Activated CD4-positive, alpha-beta T cell treated with anti-CD3 and anti-CD28 coated beads for 48 hours (primary cell): ENCODE data around the gene IQCE.
"Not testable (repeated sequence)": the region's sequence is repeated elsewhere in the genome, so short reads cannot be mapped to it uniquely, and the experiment has no call there.

Source experiments
- DNase-seq: peaks from one replicate; pipeline ENCODE4 v3.0.0-alpha.2; 2020

Gene IQCE

DNA sequence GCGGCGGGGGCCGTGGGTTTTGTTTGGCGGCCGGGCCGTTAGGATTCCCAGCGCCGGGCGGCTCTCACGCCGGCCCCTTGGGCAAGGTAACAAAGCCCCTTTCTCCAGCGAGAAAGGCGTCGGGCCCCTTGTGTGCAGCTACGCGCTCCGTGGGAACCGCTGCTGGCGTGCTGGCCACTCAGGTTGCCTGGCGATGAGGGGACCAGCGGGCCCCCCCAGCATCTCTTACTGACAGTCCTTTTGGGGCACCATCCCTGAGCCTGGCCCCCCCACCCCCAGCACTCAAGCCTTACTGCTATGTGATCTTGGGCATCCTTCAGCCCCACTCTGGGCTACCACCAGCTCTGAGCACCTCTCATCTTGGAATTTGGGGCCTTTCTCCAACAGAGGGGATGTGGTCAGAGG is 37.4 kb upstream of the IQCE start:
- no peak for DNase-seq

DNA sequence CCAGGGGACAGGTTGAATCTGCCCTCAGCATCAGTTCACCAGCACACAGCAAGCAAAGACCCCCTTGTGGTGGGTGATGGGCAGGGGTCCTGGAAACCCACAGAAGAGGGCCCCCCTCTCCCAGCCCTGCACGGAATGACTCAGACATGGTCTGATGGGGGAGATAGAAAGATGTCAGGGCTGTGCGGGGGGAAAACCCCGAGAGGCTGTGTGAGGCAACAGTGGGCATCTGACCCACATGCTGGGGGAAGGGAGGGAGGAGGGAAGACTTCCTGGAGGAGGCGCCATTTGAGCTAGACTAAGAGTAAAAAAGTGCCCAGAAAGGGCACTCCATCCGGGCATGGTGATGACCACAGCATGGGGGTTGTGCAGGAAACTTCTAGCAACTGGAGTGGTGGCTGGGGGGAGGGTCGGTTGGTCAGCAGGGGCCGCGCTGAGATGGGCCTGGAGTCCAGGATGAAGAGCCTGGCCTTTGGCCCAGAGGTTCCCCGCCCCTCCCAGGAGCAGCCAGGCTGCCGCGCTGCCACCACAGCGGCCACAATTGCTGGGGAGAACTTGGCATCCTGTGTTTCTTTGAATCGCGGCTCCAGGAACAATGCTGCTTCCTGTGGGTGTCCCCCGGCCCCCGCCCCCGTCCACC is 36.7 kb upstream of the IQCE start:
- DNase-seq = peak; percentile 80

DNA sequence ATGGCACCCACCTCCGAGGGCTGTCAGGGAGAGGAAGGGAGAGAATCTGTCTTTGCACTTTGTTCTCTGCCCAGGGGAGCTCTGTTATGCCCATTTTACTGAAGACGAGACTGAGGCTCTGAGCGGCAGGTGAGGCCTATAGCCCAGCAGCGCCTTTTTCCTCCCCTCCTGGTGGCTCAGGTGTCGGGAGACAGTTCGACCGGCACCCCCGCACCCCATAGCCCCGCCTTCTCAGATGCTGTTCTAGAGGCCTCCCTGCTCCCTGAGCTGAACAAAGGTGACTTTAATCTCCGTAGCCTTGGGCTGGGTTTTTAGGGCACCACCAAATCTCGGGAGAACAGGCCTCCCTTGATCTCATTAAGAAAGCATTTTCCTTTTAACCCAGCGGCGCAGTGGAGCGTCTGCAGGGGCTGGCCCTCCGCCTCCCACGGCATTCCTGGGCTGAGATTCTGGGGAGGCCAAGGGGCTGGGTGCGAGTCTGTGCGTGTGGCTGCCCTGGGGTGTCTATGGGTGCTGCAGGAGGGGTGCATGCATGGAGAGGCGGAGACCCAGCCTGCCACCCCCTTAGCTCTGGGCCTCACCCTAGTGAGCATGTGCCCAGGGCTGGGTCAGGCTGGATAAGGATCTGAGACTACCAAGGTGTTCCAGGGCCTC is 35.9 kb upstream of the IQCE start:
- DNase-seq = peak; percentile 68

DNA sequence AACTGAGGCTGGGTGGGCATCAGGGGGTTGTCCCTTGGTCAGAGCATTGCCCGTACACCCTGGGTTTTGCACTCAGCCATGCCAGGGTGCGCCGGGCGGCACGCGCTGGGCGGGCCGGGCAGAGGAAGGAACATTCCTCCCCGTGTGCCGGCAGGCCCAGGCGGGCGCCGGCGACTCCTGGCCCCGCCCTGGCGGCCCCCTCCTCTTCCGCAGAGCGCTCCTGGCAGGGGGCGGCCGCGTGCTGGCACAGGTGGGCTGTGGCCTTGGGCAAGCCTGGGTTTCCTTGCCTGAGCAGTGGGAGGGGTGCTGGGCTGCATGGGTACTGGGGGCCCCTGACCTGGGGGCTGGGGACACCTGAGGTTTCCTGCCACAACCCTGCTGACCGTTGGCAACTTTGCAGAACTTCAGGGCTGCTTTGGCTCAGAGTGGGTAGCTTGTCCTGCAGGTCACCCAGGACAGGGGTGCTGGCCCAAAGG is 35.3 kb upstream of the IQCE start:
- DNase-seq = no peak

DNA sequence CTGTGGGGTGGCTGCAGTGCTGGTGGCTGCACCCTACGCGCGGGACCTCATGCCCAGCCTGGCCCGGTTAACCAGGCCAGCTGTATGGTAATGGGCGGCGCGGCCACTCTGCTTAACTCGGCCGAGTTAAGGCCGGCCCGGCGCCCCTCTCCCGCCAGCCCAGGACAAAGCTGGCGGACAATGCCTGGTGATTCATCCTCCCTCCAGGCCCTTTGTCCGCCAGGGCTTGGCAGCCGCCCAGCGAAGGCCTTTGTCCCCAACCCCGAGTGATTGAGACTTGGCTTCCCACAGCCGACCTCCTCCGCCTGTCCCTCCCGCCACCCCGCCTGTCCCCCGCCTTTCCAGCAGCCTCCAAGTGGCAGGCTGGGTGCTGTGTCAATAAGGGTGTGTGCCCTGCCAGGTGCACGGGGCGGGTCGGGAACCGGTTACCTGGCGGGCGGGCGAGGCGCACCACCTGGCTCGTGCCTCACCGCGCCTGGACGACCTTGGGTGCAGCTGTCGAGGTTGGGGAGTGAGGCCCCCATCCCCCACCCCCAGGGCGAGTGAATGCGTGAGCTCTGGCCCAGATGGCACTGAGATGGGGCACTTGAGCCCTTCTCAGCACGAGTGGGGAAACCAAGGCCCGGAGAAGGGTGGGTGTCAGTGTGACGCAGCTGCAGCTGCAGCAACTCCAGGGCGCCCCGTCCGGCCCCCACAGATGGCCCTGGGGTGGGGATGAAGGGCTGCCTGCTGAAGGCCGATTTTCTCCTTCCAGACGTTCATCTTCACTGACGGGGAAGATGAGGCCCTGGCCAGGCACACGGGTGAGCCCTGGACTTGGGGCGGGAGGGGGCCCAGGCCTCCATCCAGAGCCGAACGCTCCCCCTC is 34.6 kb upstream of the IQCE start:
- DNase-seq = no peak

DNA sequence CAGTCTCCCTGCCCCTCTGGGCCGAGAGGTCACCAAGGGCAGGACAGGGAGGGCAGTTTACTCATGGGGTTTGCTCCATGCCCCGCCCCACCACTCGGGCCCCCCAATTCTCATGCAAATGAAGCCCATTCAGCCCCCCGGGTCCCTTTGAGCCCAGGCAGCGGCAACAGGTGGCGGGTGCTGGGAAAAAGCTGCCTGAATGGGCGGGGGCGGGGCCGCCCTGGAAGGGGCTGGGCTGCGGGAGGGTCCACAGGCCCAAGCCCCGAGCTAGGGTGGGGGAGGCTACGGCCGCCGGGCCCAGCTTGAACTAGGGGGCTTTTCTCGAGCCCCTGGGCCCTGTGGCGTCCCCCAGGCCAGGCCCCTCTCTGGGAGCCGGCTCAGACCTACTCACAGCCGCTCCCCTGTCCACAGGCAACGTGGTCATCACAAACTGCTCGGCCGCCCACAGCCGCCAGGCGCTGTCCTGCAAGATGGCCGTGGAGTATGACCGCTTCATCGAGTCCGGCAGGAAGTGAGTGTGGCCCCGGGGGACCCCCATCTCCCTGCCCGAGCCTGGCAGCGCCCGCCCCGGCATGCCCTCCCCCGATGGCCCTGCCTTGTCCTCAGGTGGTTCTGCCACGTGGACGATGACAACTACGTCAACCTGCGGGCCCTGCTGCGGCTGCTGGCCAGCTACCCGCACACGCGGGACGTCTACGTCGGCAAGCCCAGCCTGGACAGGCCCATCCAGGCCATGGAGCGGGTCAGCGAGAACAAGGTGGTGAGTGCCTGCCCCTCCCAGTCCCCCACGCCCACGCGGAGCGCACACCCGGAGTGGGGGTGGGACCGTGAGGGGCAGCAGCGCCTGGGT is 33.7 kb upstream of the IQCE start:
- no peak for DNase-seq

DNA sequence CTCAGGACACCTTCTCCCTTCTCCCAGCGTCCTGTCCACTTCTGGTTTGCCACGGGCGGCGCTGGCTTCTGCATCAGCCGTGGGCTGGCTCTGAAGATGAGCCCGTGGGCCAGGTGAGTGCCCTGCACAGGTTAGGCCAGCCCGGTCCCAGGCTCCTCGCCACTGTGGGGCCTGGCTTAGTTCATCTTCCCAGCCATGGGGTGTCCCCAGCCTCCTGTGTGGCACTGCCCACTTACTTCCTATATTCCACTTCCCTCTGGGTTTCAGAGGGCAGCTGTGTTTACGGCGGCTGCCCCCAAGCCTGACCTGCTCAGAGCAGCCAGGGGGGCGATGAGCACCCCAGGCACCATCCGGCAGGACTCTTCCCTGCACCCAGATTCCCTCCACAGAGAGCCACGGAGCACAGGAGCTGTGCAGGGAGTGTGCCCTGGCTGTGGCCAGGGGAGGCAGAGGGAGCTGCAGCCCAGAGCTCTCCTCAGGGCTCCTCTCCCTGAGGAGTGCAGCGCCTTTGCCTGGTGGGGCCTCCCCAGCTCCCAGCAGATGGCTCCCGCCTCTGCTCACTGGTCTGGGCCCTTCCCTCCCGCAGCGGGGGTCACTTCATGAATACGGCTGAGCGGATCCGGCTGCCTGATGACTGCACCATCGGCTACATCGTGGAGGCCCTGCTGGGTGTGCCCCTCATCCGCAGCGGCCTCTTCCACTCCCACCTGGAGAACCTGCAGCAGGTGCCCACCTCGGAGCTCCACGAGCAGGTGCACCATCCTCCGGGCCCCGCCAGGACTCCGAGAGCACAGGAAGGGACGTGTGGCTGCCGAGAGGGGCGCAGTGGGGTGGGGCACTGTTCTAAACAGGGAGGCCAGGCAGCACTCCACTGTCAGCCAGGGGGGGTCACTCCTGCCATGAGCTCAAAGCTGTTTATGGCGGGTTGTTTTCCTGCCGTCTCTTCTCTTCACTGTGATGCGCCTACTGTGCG is 32.8 kb upstream of the IQCE start:
- DNase-seq = no peak

DNA sequence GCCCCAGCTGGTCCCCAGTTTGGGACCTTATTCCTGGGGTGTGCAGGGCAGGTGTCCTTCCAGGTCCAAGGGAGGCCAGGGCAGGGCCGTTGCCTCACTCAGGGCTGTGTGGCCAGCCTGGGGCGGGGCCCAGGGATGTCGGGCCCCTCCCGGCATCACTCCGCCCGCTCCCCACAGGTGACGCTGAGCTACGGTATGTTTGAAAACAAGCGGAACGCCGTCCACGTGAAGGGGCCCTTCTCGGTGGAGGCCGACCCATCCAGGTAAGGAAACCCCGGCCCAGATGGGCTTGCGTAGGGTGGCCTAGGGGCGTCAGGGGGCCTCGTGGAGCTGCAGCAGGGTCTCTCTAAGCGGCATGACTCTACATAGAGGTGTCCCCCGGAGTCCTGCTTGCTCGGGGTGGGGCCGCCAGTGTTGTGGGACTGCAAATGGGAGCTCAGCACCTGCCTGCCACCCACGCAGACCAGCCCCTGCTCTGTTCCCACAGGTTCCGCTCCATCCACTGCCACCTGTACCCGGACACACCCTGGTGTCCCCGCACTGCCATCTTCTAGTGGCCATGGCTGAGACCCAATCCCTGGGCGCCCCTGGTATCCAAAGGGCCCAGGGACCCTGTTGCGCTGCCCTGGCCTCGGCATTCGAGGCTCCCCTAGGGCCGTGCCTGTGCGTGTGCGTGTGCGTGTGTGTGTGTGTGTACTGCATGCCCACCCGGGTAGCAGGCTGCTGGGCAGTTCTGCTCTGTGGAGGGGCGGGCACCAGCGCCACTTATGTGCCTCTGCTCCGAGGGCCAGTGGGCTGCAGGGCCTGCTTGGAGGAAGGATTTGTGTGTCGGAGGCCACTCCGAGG is 31.9 kb upstream of the IQCE start:
- no peak for DNase-seq

DNA sequence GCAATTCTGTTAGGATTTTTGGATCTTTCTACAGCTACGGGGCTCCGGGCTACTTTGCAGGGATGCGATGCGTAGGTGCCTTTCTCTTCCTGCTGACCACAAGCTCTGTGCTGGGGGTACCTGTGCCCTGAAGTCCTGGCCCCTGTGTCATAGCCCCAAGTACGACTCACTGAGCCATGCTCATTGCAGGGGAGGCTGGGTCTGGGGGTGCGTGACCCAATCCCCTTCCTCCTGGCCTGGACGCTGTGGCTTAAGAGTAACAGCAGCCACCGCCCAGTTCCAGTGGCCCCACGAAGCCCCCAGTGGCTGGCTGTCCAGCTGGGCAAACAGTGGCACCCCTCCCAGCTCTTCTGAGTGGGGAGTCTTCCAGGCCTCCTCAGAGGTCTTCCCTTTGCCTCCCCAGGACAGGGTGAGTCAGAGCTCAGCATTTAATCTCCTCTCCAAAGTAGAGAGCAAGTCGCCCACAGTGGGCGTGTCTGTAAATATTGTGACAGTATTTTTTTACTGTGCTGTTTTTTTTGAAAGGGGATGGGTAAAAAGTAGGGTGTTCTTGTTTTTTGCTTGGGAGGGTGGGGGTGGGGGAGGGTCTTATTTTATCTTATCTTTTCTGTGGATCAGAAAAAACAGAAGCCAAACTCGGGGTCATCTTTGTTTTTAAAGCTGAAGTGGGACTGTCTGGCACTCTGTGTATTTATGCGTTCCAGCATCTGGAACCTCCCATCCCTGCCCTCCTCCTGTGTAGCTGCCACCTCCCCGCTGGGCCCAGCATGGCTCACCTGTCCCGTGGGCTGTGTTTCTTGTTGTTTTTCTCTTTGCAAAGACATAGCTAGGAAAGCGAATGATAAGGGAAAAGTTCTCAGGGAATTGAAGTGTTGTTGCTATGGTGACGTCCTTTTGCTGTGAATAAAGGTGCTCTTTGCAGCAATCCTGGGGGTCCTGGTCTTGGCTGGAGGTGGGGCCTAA is 31.0 kb upstream of the IQCE start:
- peak; percentile 59 for DNase-seq

DNA sequence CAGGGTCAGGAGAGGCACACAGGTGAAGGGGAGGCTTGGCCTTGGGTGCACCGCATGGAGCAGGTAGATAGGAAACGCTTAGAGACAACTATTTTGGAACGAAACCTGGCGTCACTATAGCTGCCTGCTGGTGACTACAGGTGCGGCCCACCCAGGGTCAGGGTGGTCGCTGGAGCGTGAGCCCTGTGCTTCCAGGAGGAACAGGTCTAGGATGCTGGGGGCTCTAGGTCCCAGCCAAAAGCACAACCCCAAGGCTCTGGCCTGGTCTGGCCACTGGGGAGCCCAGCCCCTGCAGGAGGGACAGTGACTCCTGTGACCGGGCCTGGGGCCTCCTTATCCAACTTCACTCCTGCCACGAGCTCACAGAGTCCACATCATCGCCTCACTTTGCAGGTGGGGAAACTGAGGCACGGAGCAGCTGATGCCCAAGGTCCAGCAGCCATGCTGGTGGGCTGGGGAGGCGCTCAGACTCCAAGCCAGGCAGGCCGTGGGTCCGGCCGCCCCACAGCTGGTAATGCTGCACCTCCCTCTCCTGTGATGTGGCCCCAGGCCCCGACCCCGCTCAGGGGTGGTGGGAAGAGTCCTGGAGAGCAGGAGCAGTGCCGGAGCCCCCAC is 30.2 kb upstream of the IQCE start:
- no peak for DNase-seq

DNA sequence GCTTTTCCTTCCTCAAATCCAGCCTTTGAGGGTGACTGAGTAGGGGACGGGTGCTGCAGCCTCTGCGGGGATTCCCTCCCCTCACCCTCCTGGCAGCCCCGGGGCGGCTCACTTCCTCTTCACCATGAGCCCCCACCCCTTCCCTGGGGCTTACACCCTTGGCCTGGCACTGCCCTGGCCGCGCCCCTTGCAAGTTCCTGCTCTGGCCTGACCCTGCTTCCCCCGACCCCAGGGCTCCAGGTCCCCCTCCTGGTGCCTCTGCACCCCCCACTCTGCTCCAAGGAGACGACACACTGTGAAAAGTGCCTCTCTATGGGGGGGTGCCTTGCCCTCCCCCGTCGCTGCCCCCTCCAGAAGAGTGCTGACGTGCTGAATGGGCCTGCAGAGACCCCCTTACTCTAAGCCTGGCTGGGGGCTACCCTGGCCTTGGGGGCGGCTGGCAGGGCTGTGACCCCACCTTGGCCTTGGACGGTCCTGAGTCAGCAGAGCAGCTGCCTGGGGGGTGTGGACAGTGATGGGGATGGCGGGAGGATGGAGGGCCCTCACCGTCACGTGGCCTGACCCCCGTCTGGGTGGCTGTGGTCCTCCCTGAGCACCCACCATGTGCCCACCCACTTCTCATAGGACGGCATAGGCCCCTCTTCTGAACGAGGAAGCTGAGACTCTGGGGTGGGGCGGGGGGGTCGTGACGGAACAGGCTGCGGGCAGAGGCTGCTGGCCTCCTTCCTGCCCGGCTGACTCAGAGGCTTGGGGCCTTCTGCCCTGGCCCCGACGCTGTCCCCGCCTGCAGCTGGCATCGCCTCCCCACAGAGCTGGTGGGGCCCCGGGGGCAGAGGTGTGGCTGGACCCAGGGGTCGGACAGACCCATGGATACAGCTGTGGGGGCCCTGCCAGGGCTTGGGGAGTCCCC is 29.4 kb upstream of the IQCE start:
- DNase-seq = peak; percentile 56

DNA sequence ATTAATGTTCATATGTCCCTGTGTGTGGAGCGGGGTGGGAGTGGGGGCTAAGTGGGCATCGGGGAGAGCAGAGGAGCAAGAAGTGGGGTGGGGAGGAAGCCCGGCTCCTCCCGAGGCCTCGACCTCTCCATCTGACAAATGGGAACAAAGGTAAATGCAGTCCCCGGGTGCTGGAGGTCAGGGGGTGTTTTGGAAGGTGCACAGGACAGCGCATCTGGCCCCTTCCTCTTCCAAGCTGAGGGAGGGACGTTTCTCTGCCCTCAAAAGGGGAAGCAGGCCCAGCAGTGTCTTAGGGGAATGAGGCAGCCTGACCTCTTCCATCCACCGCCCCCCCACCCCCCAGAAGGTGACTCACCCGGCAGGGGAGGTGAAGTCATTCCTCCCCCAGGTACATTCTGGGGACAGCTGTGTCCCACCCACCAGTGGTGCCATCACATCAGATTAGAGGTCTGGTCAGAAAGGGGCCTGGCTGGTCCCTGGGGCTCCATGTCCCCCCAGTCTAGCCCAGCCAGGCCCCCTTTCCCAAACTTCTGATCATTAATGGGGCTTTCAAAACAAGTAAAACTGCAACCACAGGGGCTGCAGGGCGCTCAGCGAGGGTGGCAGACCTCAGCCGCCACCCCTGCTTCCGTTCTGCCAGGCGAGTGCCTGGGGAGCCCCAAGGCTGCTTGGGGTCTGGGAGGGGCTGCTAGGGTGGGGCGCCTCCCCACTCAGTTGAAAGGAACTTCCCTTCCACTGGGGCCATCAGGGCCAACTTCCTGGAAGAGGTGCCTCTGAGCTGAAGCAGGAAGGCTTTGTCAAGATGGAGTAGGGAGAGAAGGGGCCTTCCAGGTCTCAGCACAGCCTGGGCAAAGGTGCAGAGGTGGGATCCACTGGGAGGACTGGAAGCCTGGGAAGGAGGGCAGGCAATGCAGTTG is 28.4 kb upstream of the IQCE start:
- DNase-seq = peak; percentile 74

DNA sequence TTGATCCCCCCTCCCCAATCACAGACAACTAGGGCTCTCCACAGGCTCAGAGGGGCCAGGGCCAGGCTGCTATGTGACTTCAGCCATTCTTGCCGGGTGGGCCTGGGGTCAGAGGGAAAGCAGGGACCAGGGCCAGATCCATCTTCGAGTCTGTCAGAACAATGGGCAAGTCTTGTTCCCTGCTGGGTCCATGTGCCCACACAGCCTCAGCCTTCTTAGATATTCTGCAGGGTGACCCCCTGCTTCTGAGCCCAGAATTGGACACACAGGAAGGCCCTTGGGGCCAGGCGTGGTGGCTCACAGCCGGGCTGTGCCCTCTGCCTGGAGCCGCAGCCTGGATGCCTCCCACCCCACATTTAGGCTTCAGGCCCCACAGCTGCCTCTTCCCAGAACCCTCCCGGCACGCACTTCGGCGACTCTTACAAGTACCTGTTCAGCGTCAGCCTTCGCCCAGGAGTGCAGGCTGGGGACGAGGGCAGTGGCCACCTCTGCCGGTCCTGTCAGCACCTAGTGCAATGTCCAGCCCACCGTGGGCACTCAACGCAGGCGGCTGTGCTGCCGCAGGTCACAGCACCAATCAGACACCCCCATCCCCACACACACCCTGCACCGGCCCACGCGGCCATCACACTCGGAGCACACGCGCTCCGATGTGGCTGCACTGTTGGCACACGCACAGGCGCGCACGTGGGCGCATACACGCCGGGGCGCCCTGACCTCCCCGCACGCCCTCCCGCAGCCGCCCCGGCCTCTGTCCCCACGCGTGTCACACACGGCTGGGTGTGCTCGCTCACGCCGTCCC is 27.6 kb upstream of the IQCE start:
- not testable (repeated sequence) for DNase-seq

DNA sequence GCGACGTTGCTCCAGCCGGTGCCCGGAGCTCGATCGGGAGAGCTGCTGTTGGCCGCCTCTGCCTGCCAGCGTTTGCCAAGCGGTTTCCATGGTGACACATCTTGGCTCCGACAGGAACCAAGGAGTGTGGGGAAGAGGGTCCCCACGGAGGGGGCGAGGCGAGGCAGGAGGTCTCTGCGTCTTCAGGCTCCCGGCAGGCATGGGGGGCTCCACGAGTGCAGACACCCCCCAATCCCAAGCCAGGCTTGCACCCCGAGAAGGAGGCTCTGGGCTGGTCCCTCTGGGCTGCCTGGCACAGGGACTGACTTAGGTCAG is 27.0 kb upstream of the IQCE start:
- not testable (repeated sequence) for DNase-seq

DNA sequence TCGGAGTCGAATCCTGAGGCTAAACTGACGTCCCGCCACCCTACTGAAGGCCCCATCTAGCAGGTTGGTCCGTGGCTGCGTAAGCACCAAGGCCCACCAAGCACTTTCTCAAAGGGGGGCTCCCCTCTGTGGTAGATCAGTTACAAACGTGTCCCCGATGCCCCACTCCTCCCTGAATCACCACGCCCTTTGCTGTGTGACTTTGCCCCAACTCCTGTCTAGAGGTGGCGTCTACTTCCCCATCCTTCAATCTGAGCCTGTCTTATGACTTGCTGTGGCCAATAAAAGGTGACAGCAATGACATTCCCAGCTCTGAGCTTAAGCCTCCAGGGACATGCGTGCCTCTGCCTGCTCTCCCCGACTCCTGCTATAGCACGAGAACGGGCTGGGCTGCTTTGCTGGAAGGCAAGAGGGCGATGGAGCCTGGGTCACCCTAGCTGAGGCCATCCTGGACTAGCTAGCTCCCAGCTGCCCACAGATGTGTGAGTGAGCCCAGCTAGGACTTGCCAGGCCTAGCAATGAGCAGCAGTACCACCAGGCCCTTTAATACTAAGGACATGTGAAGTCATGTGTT is 26.5 kb upstream of the IQCE start:
- not testable (repeated sequence) for DNase-seq

DNA sequence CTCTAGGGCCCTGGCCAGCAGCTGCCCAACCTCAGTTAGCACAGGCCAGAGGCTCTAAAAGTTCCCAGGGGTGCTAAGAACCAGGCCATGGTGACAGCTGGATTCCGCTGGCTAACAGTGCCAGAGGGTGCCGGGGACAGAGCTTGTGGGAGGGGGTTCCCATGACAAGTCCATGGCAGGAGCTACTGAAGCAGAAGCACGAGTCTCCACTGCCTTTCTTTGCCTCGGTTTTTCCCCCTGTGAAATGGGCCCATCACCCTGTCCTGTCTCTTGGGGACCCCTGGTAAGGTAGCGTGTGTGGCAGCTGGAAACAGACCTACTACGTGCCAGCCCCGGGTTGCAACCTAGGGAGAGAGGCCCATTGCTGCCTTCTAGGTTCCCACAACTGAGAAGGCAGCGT is 26.0 kb upstream of the IQCE start:
- DNase-seq = not testable (repeated sequence)
